ENCODE data around the gene TANGO2.

- TF ChIP-seq YY1 (IDR thresholded peaks at IDR 0.05; ENCODE audit: insufficient read depth, insufficient read length) (no peak), ZNF274 (IDR thresholded peaks at IDR 0.05; ENCODE audit: low read depth, low read length) (no peak)
Measured at GRCh38 chr22:20068640-20069039, 47.7 kb downstream of the TANGO2 start.
